K562 (cell line): Measurements from ENCODE around the gene TXK. TPM values are rescaled to one million over a fixed set of nuclear protein-coding genes. Genes with fewer than 3 reads are reported as not detected.

Source experiments
- ATAC-seq: fragments of 200-7000 bp; cut with Tn5 transposase; 3 replicates; pipeline ENCODE4 v1.9.1; 2020; ENCODE audit warnings: moderate library complexity
- BruUV-seq: library from RNA; stranded (reverse); fragments of 400-500 nt; replicated peaks from 2 replicates; lab custom pipeline; 2021; lab: Mats Ljungman, UMichigan
- CTCF ChIA-PET: fragments of 300-600 bp; formaldehyde crosslinking; extraction: SDS; loops from one replicate; lab custom pipeline; 2021; ENCODE audit warnings: low intra/inter-chr PET ratio; lab: Yijun Ruan, JAX
- POLR2A ChIA-PET: fragments of 300-600, 350-650 bp; sonication (Branson Sonifier 250); formaldehyde crosslinking; extraction: SDS; loops from one replicate; lab custom pipeline; 2021; ENCODE audit warnings: antibody characterized with exemption, inconsistent platforms; lab: Yijun Ruan, JAX
- DNase-seq, 4 experiments: peaks; one replicate each; pipeline versions ENCODE4 v3.0.0 to v3.0.0-alpha.2; 2011 to 2018; ENCODE audit warnings: low spot score in 3 of 4, mixed read lengths in 3 of 4; ENCODE audit errors: extremely low read depth in 1 of 4
- FAIRE-seq: peaks from 2 replicates; lab custom pipeline; 2011; peaks lifted over from hg19 to GRCh38; lab: Jason Lieb, UNC
- H2AFZ ChIP-seq: 2 replicates; pipeline ENCODE4 v1.6.0; 2011; ENCODE audit warnings: low read depth, low read length, control low read depth, inconsistent platforms
- H3K27ac ChIP-seq: fragments of 200-600 bp; 3 replicates; pipeline ENCODE4 v1.8.0; 2011; ENCODE audit warnings: low read depth, mild to moderate bottlenecking, control low read depth, inconsistent platforms, low read length, moderate library complexity, mixed read lengths; ENCODE audit errors: extremely low read depth
- H3K27me3 ChIP-seq, 2 experiments: fragments of 300-600 bp in 1 of 2; 2 replicates in 1 of 2; 3 replicates in 1 of 2; pipeline versions ENCODE4 v1.6.0 to v1.8.0; 2011; ENCODE audit warnings: inconsistent platforms in 2 of 2, low read length in 2 of 2, mild to moderate bottlenecking in 1 of 2, mixed read lengths in 1 of 2, moderate library complexity in 1 of 2; ENCODE audit not compliant: control insufficient read depth in 2 of 2, insufficient read depth in 2 of 2
- H3K36me3 ChIP-seq: fragments of 300-600 bp; 3 replicates; pipeline ENCODE4 v1.8.0; 2011; ENCODE audit warnings: mild to moderate bottlenecking, low read length, inconsistent platforms; ENCODE audit not compliant: control insufficient read depth, insufficient read depth
- H3K4me1 ChIP-seq, 2 experiments: fragments of 200-600 bp in 1 of 2; replicated peaks in 1 of 2; 2 replicates in 1 of 2; 3 replicates in 1 of 2; pipeline versions ENCODE4 v1.5.1 to v1.8.0; 2011; ENCODE audit warnings: inconsistent platforms in 2 of 2, low read length in 2 of 2, mild to moderate bottlenecking in 1 of 2, mixed read lengths in 1 of 2, moderate library complexity in 1 of 2; ENCODE audit not compliant: control insufficient read depth in 2 of 2, insufficient read depth in 2 of 2
- H3K4me2 ChIP-seq: 2 replicates; pipeline ENCODE4 v1.6.1; 2011; ENCODE audit warnings: low read length, control low read depth, inconsistent platforms, mixed read lengths; ENCODE audit not compliant: insufficient read depth
- H3K4me3 ChIP-seq: fragments of 200-600 bp; sonication (generic), shearing (Covaris generic); 2 replicates; pipeline ENCODE4 v1.5.1; 2016; ENCODE audit warnings: control low read depth, inconsistent platforms
- H3K79me2 ChIP-seq: fragments of 200-600 bp; 3 replicates; pipeline ENCODE4 v1.8.0; 2011; ENCODE audit warnings: low read length, inconsistent platforms; ENCODE audit not compliant: control insufficient read depth, insufficient read depth
- H3K9ac ChIP-seq, 2 experiments: 2 replicates each; pipeline versions ENCODE4 v1.6.0 to v1.6.1; 2011; ENCODE audit warnings: low read depth in 2 of 2, low read length in 2 of 2, control low read depth in 1 of 2, inconsistent platforms in 1 of 2, mild to moderate bottlenecking in 1 of 2, mixed read lengths in 1 of 2; ENCODE audit not compliant: insufficient read depth in 1 of 2
- H3K9me1 ChIP-seq: one replicate; pipeline ENCODE4 v1.6.0; 2011; ENCODE audit warnings: inconsistent platforms, mild to moderate bottlenecking, low read length, moderate library complexity; ENCODE audit not compliant: control insufficient read depth, insufficient read depth
- H3K9me3 ChIP-seq: replicated peaks from 2 replicates; pipeline ENCODE4 v1.5.1; 2011; ENCODE audit warnings: low read depth, low read length, inconsistent platforms; ENCODE audit not compliant: control insufficient read depth, insufficient read depth
- H4K20me1 ChIP-seq: replicated peaks from 2 replicates; pipeline ENCODE4 v1.6.1; 2011; ENCODE audit warnings: low read length, inconsistent platforms, mixed read lengths; ENCODE audit not compliant: control insufficient read depth, insufficient read depth
- WGBS: fragments of 100-300 bp; shearing (Covaris generic); methylation state at CpG from one replicate; pipeline ENCODE4 v1.1.6; 2016; ENCODE audit warnings: low coverage, mixed read lengths; ENCODE audit not compliant: insufficient coverage; ENCODE audit errors: missing lambda C conversion rate; 5-methylcytosine and 5-hydroxymethylcytosine counted together
- in situ Hi-C: fragments of 300-500 bp; cut with MboI; formaldehyde crosslinking; loops from 4 replicates; pipeline ENCODE4 v1.15.0; 2018; ENCODE audit warnings: inconsistent platforms, mixed read lengths
- intact Hi-C: fragments of 100-400 bp; cut with micrococcal nuclease; formaldehyde crosslinking; loops from 2 replicates; pipeline ENCODE4 v1.14.2; 2022
- polyA plus RNA-seq, 8 experiments: library from polyadenylated mRNA; depleted of rRNA in 4 of 8; stranded (reverse) in 5 of 8; unstranded in 3 of 8; fragments of >200 nt; fragmentation: Nextera tagmentation in 2 of 8; fragmentation: Illumina TruSeq in 1 of 8; extraction: Ambion mirVana in 2 of 8; extraction: Trizol in 1 of 8; gene quantifications; 2 replicates each; pipeline versions ENCODE4 v1.2.1 to v1.2.3, GENCODE V29; 2011 to 2014; ENCODE audit warnings: inconsistent platforms in 1 of 8, missing spikeins in 1 of 8
- total RNA-seq, 7 experiments: library from RNA; depleted of rRNA in 6 of 7; stranded (reverse); fragments of >200 nt in 6 of 7; fragmentation: Illumina TruSeq in 2 of 7; extraction: Trizol in 2 of 7; gene quantifications; 2 replicates each; pipeline versions ENCODE4 v1.2.1 to v1.2.3, GENCODE V29; 2011 to 2021; ENCODE audit warnings: low replicate concordance in 1 of 7
- TF ChIP-seq, protein P1 (sequence below): fragments of 250-450 bp; sonication (Bioruptor Pico); IDR thresholded peaks from 2 replicates; pipeline ENCODE4 v1.8.0; 2021; ENCODE audit warnings: mild to moderate bottlenecking, moderate library complexity

TXK gene
- total and polyA plus RNA-seq, 9 of the 15 experiments (the other 6 are each of a cell fraction or from before 2014, with no cell fraction given) = 0.24 to 1.1 (median 0.45) TPM; not detected in 1

DNA sequence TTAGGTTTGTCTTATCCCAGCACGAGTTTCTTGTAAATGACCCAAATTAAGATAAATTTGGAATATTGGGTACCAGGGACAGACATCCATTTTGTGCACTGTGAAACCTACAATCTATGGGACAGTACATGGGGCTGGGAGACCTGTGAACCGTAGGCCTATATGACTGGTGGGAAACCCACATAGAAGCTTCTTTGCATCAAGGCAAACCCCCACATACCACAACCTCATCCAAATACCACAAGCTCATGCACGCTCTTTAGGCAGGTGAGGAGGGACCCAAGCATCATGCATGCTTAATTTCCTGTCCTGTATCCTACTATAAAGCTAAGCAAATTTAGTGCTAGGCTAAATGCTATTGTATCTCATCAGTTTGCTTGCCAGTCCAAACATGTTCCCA lies 69.7 kb downstream of the TXK start:
- intact Hi-C loops = no loop called here
- CTCF ChIA-PET = no interaction called here

More for the DNA sequence above, 69.7 kb downstream of the TXK start:
- WGBS = 5% methylated on average over 3 of the region's 3 CpGs
- Histone ChIP-seq H3K9me3 (no peaks in the 10 kb centered on the region), H3K36me3 (no peaks in the 10 kb centered on the region), H3K4me1 (no peaks in the 10 kb centered on the region), H3K9ac (no peak overlapping the region), H3K27me3 (peaks cover 0 to 4% of the 10 kb centered on the region in 2 experiments; a peak in 1 of 5 replicates), H3K4me3 (no peak overlapping the region), H3K9me1 (no peaks in the 10 kb centered on the region), H3K79me2 (no peaks in the 10 kb centered on the region), H3K27ac (no peak overlapping the region), H4K20me1 (no peaks in the 10 kb centered on the region), H3K4me2 (no peak overlapping the region), H2AFZ (no peak overlapping the region)
- no peak for FAIRE-seq
- POLR2A ChIA-PET = interaction anchor here (0.8 kb wide), 1 partner anchor 26 kb away, joined by 3 read pairs; no protein-coding TSS in a partner anchor
- BruUV-seq = no TSS peak
- TF ChIP-seq, protein P1, sequence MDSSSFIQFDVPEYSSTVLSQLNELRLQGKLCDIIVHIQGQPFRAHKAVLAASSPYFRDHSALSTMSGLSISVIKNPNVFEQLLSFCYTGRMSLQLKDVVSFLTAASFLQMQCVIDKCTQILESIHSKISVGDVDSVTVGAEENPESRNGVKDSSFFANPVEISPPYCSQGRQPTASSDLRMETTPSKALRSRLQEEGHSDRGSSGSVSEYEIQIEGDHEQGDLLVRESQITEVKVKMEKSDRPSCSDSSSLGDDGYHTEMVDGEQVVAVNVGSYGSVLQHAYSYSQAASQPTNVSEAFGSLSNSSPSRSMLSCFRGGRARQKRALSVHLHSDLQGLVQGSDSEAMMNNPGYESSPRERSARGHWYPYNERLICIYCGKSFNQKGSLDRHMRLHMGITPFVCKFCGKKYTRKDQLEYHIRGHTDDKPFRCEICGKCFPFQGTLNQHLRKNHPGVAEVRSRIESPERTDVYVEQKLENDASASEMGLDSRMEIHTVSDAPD (CRISPR knock-in tag) = no peak
- in situ Hi-C loops = no loop called here
- no peak for DNase-seq
- no peak for ATAC-seq
